Stimulated activated CD8-positive, alpha-beta memory T cell treated with anti-CD3 and anti-CD28 coated beads, Interleukin-4, amount 100 ng/mL, for 48 hours (primary cell): ENCODE measurements around the gene HNMT.

Experiments
- DNase-seq: peaks from one replicate; pipeline ENCODE4 v3.0.0-alpha.2; 2020

Gene HNMT

GRCh38 chr2:138061961-138062360 is 97.7 kb downstream of the HNMT start:
- no peak for DNase-seq

- DNase-seq = no peak
Measured at GRCh38 chr2:138063181-138063580, 98.9 kb downstream of the HNMT start.
